Esophagus muscularis mucosa (tissue), 4 donors: ENCODE measurements around the gene PEX5L. TPM values are rescaled to one million over a fixed set of nuclear protein-coding genes. Genes with fewer than 3 reads are reported as not detected.

ENCODE experiments used
- DNase-seq: peaks from one replicate; pipeline ENCODE4 v3.0.0-alpha.2; 2017; ENCODE audit errors: extremely low spot score
- H3K27ac ChIP-seq, 4 donors: fragments of 200-600 bp; sonication (generic); replicated peaks in 1 of 4; 1 replicate in 3 of 4; 2 replicates in 1 of 4; pipeline ENCODE4 v1.5.1; 2016 to 2019; ENCODE audit warnings: mild to moderate bottlenecking in 1 of 4
- H3K27me3 ChIP-seq, 4 donors: fragments of 200-600 bp; sonication (generic); one replicate each; pipeline versions ENCODE4 v1.5.1 to v1.6.0; 2016 to 2019
- H3K36me3 ChIP-seq, 4 donors: fragments of 200-600 bp; sonication (generic); one replicate each; pipeline ENCODE4 v1.5.1; 2016 to 2019
- H3K4me1 ChIP-seq, 4 donors: fragments of 200-600 bp; sonication (generic); one replicate each; pipeline ENCODE4 v1.5.1; 2016 to 2019
- H3K4me3 ChIP-seq, 4 donors: fragments of 200-600 bp; sonication (generic); 1 replicate in 2 of 4; 2 replicates in 2 of 4; pipeline ENCODE4 v1.5.1; 2016 to 2019; ENCODE audit warnings: mild to moderate bottlenecking in 4 of 4, moderate library complexity in 1 of 4
- H3K9me3 ChIP-seq, 4 donors: fragments of 200-600 bp; sonication (generic); 1 replicate in 3 of 4; 2 replicates in 1 of 4; pipeline ENCODE4 v1.5.1; 2016 to 2019
- CTCF ChIP-seq, 3 experiments: fragments of 200-600 bp in 2 of 3; fragments of 450-650 bp in 1 of 3; sonication (generic) in 2 of 3; IDR thresholded peaks; one replicate each; pipeline ENCODE4 v1.5.1; 2017 to 2019; ENCODE audit warnings: antibody characterized with exemption in 3 of 3, mild to moderate bottlenecking in 2 of 3, moderate library complexity in 1 of 3
- EP300 ChIP-seq: sonication (generic); formaldehyde crosslinking; IDR thresholded peaks from one replicate; pipeline ENCODE4 v1.6.1; 2017; ENCODE audit warnings: antibody characterized with exemption
- POLR2A ChIP-seq: fragments of 450-650 bp; IDR thresholded peaks from one replicate; pipeline ENCODE4 v1.6.1; 2017; ENCODE audit warnings: antibody characterized with exemption, moderate library complexity, mild to moderate bottlenecking, low read depth
- POLR2AphosphoS5 ChIP-seq, 2 donors: sonication (generic); formaldehyde crosslinking; IDR thresholded peaks; one replicate each; pipeline ENCODE4 v1.6.1; 2017; ENCODE audit warnings: antibody characterized with exemption in 2 of 2
- WGBS: methylation state at CpG from one replicate; pipeline ENCODE4 v1.1.5; 2018; 5-methylcytosine and 5-hydroxymethylcytosine counted together
- intact Hi-C: fragments of 100-400 bp; cut with DNase I; formaldehyde crosslinking; loops from one replicate; pipeline ENCODE4 v1.15.1; 2023
- total RNA-seq, 4 donors: library from RNA; depleted of rRNA; stranded (reverse); fragments of >200 nt; gene quantifications; one replicate each; pipeline versions ENCODE4 v1.1.0 to v1.2.1, GENCODE V29; 2016

The PEX5L gene
- total RNA-seq, 4 donors from 2014 or later, result 0.06 to 0.78 TPM; not detected in 2

- TF ChIP-seq POLR2A, result no peak
- TF ChIP-seq CTCF (IDR thresholded peaks at IDR 0.05), result no peak
- no peak for TF ChIP-seq EP300
- TF ChIP-seq POLR2AphosphoS5 (IDR thresholded peaks at IDR 0.05), result no peak
- Histone ChIP-seq H3K9me3 (no peaks in the 10 kb centered on the region), H3K36me3 (no peaks in the 10 kb centered on the region), H3K27ac (no peak overlapping the region), H3K4me3 (no peak overlapping the region), H3K27me3 (no peaks in the 10 kb centered on the region), H3K4me1 (no peaks in the 10 kb centered on the region)
- intact Hi-C loops, result no loop called here
- no peak for DNase-seq
- 61% methylated on average over 5 of the region's 5 CpGs for WGBS
Measured at GRCh38 chr3:179865861-179866505, 170.8 kb downstream of the PEX5L start.

- no peak for TF ChIP-seq CTCF (IDR thresholded peaks at IDR 0.05)
- no peak for TF ChIP-seq EP300
- no peak for TF ChIP-seq POLR2A
- TF ChIP-seq POLR2AphosphoS5 (IDR thresholded peaks at IDR 0.05), result no peak
- WGBS, result 82% methylated on average over 4 of the region's 4 CpGs
- Histone ChIP-seq H3K9me3 (no peaks in the 10 kb centered on the region), H3K4me3 (no peak overlapping the region), H3K36me3 (no peaks in the 10 kb centered on the region), H3K27ac (no peak overlapping the region), H3K4me1 (no peaks in the 10 kb centered on the region), H3K27me3 (no peaks in the 10 kb centered on the region)
- intact Hi-C loops, result no loop called here
- no peak for DNase-seq
Measured at GRCh38 chr3:179861953-179862352, 174.8 kb downstream of the PEX5L start.

GRCh38 chr3:179861292-179861691 lies 175.4 kb downstream of the PEX5L start:
- no peak overlapping the region for H3K4me3 ChIP-seq
- H3K4me1 ChIP-seq, result no peaks in the 10 kb centered on the region
- H3K27me3 ChIP-seq, result no peaks in the 10 kb centered on the region
- H3K27ac ChIP-seq, result no peak overlapping the region
- WGBS, result 94% methylated on average over 5 of the region's 5 CpGs
- TF ChIP-seq POLR2AphosphoS5 (IDR thresholded peaks at IDR 0.05), result no peak
- no peak for TF ChIP-seq CTCF (IDR thresholded peaks at IDR 0.05)
- TF ChIP-seq EP300, result no peak
- no peak for TF ChIP-seq POLR2A
- H3K9me3 ChIP-seq, result no peaks in the 10 kb centered on the region
- intact Hi-C loops, result no loop called here
- H3K36me3 ChIP-seq, result no peaks in the 10 kb centered on the region
- DNase-seq, result no peak

GRCh38 chr3:179860275-179861107 lies 176.2 kb downstream of the PEX5L start:
- Histone ChIP-seq H3K9me3 (no peaks in the 10 kb centered on the region), H3K36me3 (no peaks in the 10 kb centered on the region), H3K4me1 (no peaks in the 10 kb centered on the region), H3K27ac (no peak overlapping the region), H3K4me3 (no peak overlapping the region), H3K27me3 (no peaks in the 10 kb centered on the region)
- no peak for DNase-seq
- TF ChIP-seq POLR2AphosphoS5 (IDR thresholded peaks at IDR 0.05) (no peak), CTCF (IDR thresholded peaks at IDR 0.05) (no peak), EP300 (no peak), POLR2A (no peak)
- 86% methylated on average over 11 of the region's 11 CpGs for WGBS
- intact Hi-C loops, result no loop called here
